Measurements from ENCODE around the gene GRAP2. TPM values are rescaled to one million over a fixed set of nuclear protein-coding genes. Genes with fewer than 3 reads are reported as not detected.

The GRAP2 gene
- polyA plus RNA-seq, 1 of the 3 experiments (the other 2 are of a cell fraction) = 0.13 TPM

GRCh38 chr22:39923696-39924095 is 22.8 kb downstream of the GRAP2 start:
- Histone ChIP-seq H3F3A (replicated peaks; ENCODE audit: insufficient read depth) (no peaks in the 10 kb centered on the region), H3K4me1 (ENCODE audit: control insufficient read depth in 1 of 2, insufficient read depth in 2 of 2, low read depth in 1 of 2, low read length in 1 of 2) (peaks cover 0 to 4% of the 10 kb centered on the region in 2 experiments; a peak in 1 of 4 replicates), H3K9me3 (no peaks in the 10 kb centered on the region), H3K4me2 (no peak overlapping the region), H3K36me3 (replicated peaks in 1 of 2; ENCODE audit: control insufficient read depth in 1 of 2, insufficient read depth in 2 of 2, low read length in 1 of 2) (no peaks in the 10 kb centered on the region), H3K9me2 (no peaks in the 10 kb centered on the region), H3K9ac (no peak overlapping the region), H3K79me2 (ENCODE audit: insufficient read depth) (no peaks in the 10 kb centered on the region), H3K4me3 (ENCODE audit: low read depth in 2 of 2, low read length in 1 of 2) (no peak overlapping the region), H2AFZ (ENCODE audit: low read depth) (no peak overlapping the region), H3K27ac (ENCODE audit: low read depth in 2 of 2, low read length in 1 of 2) (no peak overlapping the region), H3K27me3 (ENCODE audit: insufficient read depth) (no peaks in the 10 kb centered on the region), H4K20me1 (ENCODE audit: insufficient read depth) (no peaks in the 10 kb centered on the region)
- no peak for TF ChIP-seq SIN3A (IDR thresholded peaks at IDR 0.05; ENCODE audit: borderline replicate concordance, low read depth, low read length)
- no peak for TF ChIP-seq RAD21 (IDR thresholded peaks at IDR 0.05; ENCODE audit: low read length)
- TF ChIP-seq SMC3 (IDR thresholded peaks at IDR 0.05; ENCODE audit: low read depth, low read length) = no peak
- no peak for TF ChIP-seq ELF1 (IDR thresholded peaks at IDR 0.05)
- no peak for TF ChIP-seq FOXM1 (IDR thresholded peaks at IDR 0.05; ENCODE audit: low read depth)
- CTCF ChIA-PET = no interaction called here
- no peak for DNase-seq
- POLR2A ChIA-PET = no interaction called here
- 67% methylated on average over 5 of the region's 5 CpGs for WGBS (ENCODE audit: low lambda C conversion rate)

DNA sequence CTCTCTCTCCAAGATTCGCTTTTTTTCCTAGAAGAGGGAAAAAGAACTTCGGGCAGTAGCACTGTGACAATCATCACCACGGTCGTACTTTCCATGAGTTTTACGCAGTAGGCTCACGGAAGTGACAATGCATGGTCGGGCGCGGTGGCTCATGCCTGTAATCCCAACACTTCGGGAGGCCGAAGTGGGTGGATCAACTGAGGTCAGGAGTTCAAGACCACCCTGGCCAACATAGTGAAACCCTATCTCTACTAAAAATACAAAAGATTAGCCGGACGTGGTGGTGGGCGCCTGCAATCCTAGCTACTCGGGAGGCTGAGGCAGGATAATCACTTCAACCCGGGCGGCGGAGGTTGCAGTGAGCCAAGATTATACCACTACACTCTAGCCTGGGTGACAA is 23.4 kb downstream of the GRAP2 start:
- Histone ChIP-seq H3K9me3 (no peaks in the 10 kb centered on the region), H4K20me1 (ENCODE audit: insufficient read depth) (no peaks in the 10 kb centered on the region), H3K27me3 (ENCODE audit: insufficient read depth) (no peaks in the 10 kb centered on the region), H3K36me3 (replicated peaks in 1 of 2; ENCODE audit: control insufficient read depth in 1 of 2, insufficient read depth in 2 of 2, low read length in 1 of 2) (no peaks in the 10 kb centered on the region), H3K4me1 (ENCODE audit: control insufficient read depth in 1 of 2, insufficient read depth in 2 of 2, low read depth in 1 of 2, low read length in 1 of 2) (peaks cover 0 to 4% of the 10 kb centered on the region in 2 experiments; a peak in 1 of 4 replicates), H2AFZ (ENCODE audit: low read depth) (no peak overlapping the region), H3K27ac (ENCODE audit: low read depth in 2 of 2, low read length in 1 of 2) (no peak overlapping the region), H3F3A (replicated peaks; ENCODE audit: insufficient read depth) (no peaks in the 10 kb centered on the region), H3K79me2 (ENCODE audit: insufficient read depth) (no peaks in the 10 kb centered on the region), H3K9me2 (no peaks in the 10 kb centered on the region), H3K9ac (no peak overlapping the region), H3K4me3 (ENCODE audit: low read depth in 2 of 2, low read length in 1 of 2) (no peak overlapping the region), H3K4me2 (no peak overlapping the region)
- POLR2A ChIA-PET = no interaction called here
- 82% methylated on average over 12 of the region's 18 CpGs for WGBS (ENCODE audit: low lambda C conversion rate)
- no peak for DNase-seq
- no peak for TF ChIP-seq TEAD4 (IDR thresholded peaks at IDR 0.05; ENCODE audit: borderline replicate concordance, insufficient read depth)
- CTCF ChIA-PET = no interaction called here

DNA sequence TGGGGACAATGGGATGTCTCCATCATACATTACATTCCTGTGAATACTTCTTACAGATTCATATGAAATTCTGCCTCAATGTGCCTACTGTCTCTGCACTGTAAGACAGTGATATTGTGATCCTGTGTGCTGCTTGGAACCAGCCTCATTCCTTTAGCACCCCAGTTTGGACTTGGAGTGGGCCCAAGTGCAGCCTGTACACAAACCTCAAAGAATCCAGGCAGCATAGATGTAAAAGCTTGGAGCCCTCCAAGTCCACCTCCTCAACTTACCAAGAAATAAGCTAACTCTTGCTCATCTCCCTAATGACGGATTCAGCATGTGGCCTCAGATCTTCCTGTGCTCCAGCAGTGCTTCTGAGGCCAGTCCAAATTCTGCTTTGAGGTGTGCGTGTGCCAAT is 24.4 kb downstream of the GRAP2 start:
- TF ChIP-seq, protein P1, sequence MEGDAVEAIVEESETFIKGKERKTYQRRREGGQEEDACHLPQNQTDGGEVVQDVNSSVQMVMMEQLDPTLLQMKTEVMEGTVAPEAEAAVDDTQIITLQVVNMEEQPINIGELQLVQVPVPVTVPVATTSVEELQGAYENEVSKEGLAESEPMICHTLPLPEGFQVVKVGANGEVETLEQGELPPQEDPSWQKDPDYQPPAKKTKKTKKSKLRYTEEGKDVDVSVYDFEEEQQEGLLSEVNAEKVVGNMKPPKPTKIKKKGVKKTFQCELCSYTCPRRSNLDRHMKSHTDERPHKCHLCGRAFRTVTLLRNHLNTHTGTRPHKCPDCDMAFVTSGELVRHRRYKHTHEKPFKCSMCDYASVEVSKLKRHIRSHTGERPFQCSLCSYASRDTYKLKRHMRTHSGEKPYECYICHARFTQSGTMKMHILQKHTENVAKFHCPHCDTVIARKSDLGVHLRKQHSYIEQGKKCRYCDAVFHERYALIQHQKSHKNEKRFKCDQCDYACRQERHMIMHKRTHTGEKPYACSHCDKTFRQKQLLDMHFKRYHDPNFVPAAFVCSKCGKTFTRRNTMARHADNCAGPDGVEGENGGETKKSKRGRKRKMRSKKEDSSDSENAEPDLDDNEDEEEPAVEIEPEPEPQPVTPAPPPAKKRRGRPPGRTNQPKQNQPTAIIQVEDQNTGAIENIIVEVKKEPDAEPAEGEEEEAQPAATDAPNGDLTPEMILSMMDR (IDR thresholded peaks at IDR 0.05) = no peak
- TF ChIP-seq NRF1 (IDR thresholded peaks at IDR 0.05; ENCODE audit: low read depth, low read length) = no peak
- no peak for TF ChIP-seq NFIC (IDR thresholded peaks at IDR 0.05; ENCODE audit: borderline replicate concordance)
- no peak for TF ChIP-seq GATA2 (CRISPR knock-in tag; IDR thresholded peaks at IDR 0.05)
- no peak for TF ChIP-seq YY1 (IDR thresholded peaks at IDR 0.05; ENCODE audit: low read depth)
- no peak for TF ChIP-seq TCF12 (IDR thresholded peaks at IDR 0.05)
- TF ChIP-seq ZBTB33 (IDR thresholded peaks at IDR 0.05; ENCODE audit: borderline replicate concordance, low read depth) = no peak
- no peak for TF ChIP-seq GABPA (IDR thresholded peaks at IDR 0.05; ENCODE audit: low read depth)
- TF ChIP-seq MAX (IDR thresholded peaks at IDR 0.05; ENCODE audit: low read depth) = no peak
- no peak for TF ChIP-seq PBX3 (IDR thresholded peaks at IDR 0.05)
- no peak overlapping the region for H3K9ac ChIP-seq
- ChIA-PET POLR2A (no interaction called here), CTCF (interaction anchor here (1.6 kb wide), 1 partner anchor 100 kb away, joined by 5 read pairs; no protein-coding TSS in a partner anchor)
- no peaks in the 10 kb centered on the region for H3K9me3 ChIP-seq
- no peaks in the 10 kb centered on the region for H3K27me3 ChIP-seq (ENCODE audit: insufficient read depth)
- no CpG with 5 or more reads among the region's 2 CpGs for WGBS (ENCODE audit: low lambda C conversion rate)
- no peaks in the 10 kb centered on the region for H3K36me3 ChIP-seq (replicated peaks in 1 of 2; ENCODE audit: control insufficient read depth in 1 of 2, insufficient read depth in 2 of 2, low read length in 1 of 2)
- H3F3A ChIP-seq (replicated peaks; ENCODE audit: insufficient read depth) = no peaks in the 10 kb centered on the region
- no peak for DNase-seq
- H3K9me2 ChIP-seq = no peaks in the 10 kb centered on the region
- H3K4me1 ChIP-seq (ENCODE audit: control insufficient read depth in 1 of 2, insufficient read depth in 2 of 2, low read depth in 1 of 2, low read length in 1 of 2) = peaks cover 0 to 2% of the 10 kb centered on the region in 2 experiments; a peak in 1 of 4 replicates
- no peak overlapping the region for H3K27ac ChIP-seq (ENCODE audit: low read depth in 2 of 2, low read length in 1 of 2)
- H3K79me2 ChIP-seq (ENCODE audit: insufficient read depth) = no peaks in the 10 kb centered on the region
- no peaks in the 10 kb centered on the region for H4K20me1 ChIP-seq (ENCODE audit: insufficient read depth)
- no peak overlapping the region for H3K4me2 ChIP-seq
- no peak overlapping the region for H3K4me3 ChIP-seq (ENCODE audit: low read depth in 2 of 2, low read length in 1 of 2)
- no peak overlapping the region for H2AFZ ChIP-seq (ENCODE audit: low read depth)
